ENCODE measurements around the gene FOXS1.

- TF ChIP-seq POLR2A (IDR thresholded peaks at IDR 0.05) (no peak), EP300 (IDR thresholded peaks at IDR 0.05) (no peak)
- TF ChIP-seq, protein P1, sequence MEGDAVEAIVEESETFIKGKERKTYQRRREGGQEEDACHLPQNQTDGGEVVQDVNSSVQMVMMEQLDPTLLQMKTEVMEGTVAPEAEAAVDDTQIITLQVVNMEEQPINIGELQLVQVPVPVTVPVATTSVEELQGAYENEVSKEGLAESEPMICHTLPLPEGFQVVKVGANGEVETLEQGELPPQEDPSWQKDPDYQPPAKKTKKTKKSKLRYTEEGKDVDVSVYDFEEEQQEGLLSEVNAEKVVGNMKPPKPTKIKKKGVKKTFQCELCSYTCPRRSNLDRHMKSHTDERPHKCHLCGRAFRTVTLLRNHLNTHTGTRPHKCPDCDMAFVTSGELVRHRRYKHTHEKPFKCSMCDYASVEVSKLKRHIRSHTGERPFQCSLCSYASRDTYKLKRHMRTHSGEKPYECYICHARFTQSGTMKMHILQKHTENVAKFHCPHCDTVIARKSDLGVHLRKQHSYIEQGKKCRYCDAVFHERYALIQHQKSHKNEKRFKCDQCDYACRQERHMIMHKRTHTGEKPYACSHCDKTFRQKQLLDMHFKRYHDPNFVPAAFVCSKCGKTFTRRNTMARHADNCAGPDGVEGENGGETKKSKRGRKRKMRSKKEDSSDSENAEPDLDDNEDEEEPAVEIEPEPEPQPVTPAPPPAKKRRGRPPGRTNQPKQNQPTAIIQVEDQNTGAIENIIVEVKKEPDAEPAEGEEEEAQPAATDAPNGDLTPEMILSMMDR (IDR thresholded peaks at IDR 0.05): no peak
These were observed 1.4 kb upstream of the FOXS1 start for GRCh38 chr20:31846793-31847138.

Data from tibial nerve (tissue), 4 donors.